Smooth muscle cell (in vitro differentiated cells): ENCODE results near the gene C3orf33. TPM values are rescaled to one million over a fixed set of nuclear protein-coding genes. Genes with fewer than 3 reads are reported as not detected.

Source experiments
- DNase-seq: peaks from one replicate; lab custom pipeline; 2025; ENCODE audit not compliant: unreplicated experiment; lab: John Stamatoyannopoulos, UW
- H2AFZ ChIP-seq: fragments of 200-600 bp; sonication (generic); 2 replicates; pipeline ENCODE4 v1.6.0; 2016; ENCODE audit warnings: antibody characterized with exemption, low read depth, mild to moderate bottlenecking
- H3F3A ChIP-seq: fragments of 200-600 bp; sonication (generic); 2 replicates; pipeline ENCODE4 v1.6.0; 2017; ENCODE audit warnings: antibody characterized with exemption, low read depth
- H3K27ac ChIP-seq: fragments of 200-600 bp; sonication (generic); 2 replicates; pipeline ENCODE4 v1.5.1; 2016; ENCODE audit warnings: low read depth, mild to moderate bottlenecking
- H3K27me3 ChIP-seq: fragments of 200-600 bp; sonication (generic); 2 replicates; pipeline ENCODE4 v1.6.1; 2016; ENCODE audit warnings: low read depth, mild to moderate bottlenecking
- H3K36me3 ChIP-seq: fragments of 200-600 bp; sonication (generic); 2 replicates; pipeline ENCODE4 v1.5.1; 2016; ENCODE audit warnings: low read depth
- H3K4me1 ChIP-seq: fragments of 200-600 bp; sonication (generic); 2 replicates; pipeline ENCODE4 v1.5.1; 2016; ENCODE audit warnings: low read depth
- H3K4me2 ChIP-seq: fragments of 200-600 bp; sonication (generic); 2 replicates; pipeline ENCODE4 v1.6.0; 2016; ENCODE audit warnings: mild to moderate bottlenecking
- H3K4me3 ChIP-seq: fragments of 200-600 bp; sonication (generic); 2 replicates; pipeline ENCODE4 v1.5.1; 2016; ENCODE audit warnings: mild to moderate bottlenecking
- H3K79me2 ChIP-seq: fragments of 200-600 bp; sonication (generic); 2 replicates; pipeline ENCODE4 v1.6.0; 2016; ENCODE audit warnings: low read depth, mild to moderate bottlenecking
- H3K9ac ChIP-seq: fragments of 200-600 bp; sonication (generic); 2 replicates; pipeline ENCODE4 v1.6.0; 2016; ENCODE audit warnings: low read depth
- H3K9me3 ChIP-seq: fragments of 200-600 bp; sonication (generic); replicated peaks from 2 replicates; pipeline ENCODE4 v1.5.1; 2016; ENCODE audit warnings: low read depth
- H4K20me1 ChIP-seq: fragments of 200-600 bp; sonication (generic); 2 replicates; pipeline ENCODE4 v1.6.0; 2016; ENCODE audit warnings: low read depth
- CTCF ChIP-seq: fragments of 200-600 bp; sonication (generic); IDR thresholded peaks from 2 replicates; pipeline ENCODE4 v1.5.1; 2017; ENCODE audit warnings: borderline replicate concordance, mild to moderate bottlenecking, antibody characterized with exemption; ENCODE audit not compliant: insufficient read depth, poor library complexity, severe bottlenecking
- WGBS: methylation state at CpG from one replicate; pipeline ENCODE4 v1.1.7; 2016; ENCODE audit warnings: low lambda C conversion rate; 5-methylcytosine and 5-hydroxymethylcytosine counted together
- polyA plus RNA-seq: library from polyadenylated mRNA; unstranded; fragments of >200 nt; fragmentation: Nextera tagmentation; extraction: Ambion mirVana; gene quantifications from 2 replicates; pipeline ENCODE4 v1.2.1, GENCODE V29; 2016
- total RNA-seq: library from RNA; depleted of rRNA; stranded (reverse); fragments of >200 nt; gene quantifications from 2 replicates; pipeline ENCODE4 v1.2.3, GENCODE V29; 2014

C3orf33 gene
- total and polyA plus RNA-seq, 2 experiments from 2014 or later: 3.4 to 4.3 TPM

GRCh38 chr3:155727836-155728235 lies 78.2 kb downstream of the C3orf33 start:
- Histone ChIP-seq H2AFZ (no peak overlapping the region), H3F3A (no peaks in the 10 kb centered on the region), H3K4me1 (no peaks in the 10 kb centered on the region), H3K27ac (no peak overlapping the region), H3K79me2 (no peaks in the 10 kb centered on the region), H3K9me3 (no peaks in the 10 kb centered on the region), H3K27me3 (no peaks in the 10 kb centered on the region), H3K4me3 (no peak overlapping the region), H3K9ac (no peak overlapping the region), H3K4me2 (no peak overlapping the region), H4K20me1 (no peaks in the 10 kb centered on the region), H3K36me3 (no peaks in the 10 kb centered on the region)
- DNase-seq: no peak
- no peak for TF ChIP-seq CTCF
- 90% methylated on average over 3 of the region's 3 CpGs for WGBS

- no peak for TF ChIP-seq CTCF
- Histone ChIP-seq H3K4me3 (no peak overlapping the region), H3K9ac (no peak overlapping the region), H3K79me2 (no peaks in the 10 kb centered on the region), H3F3A (no peaks in the 10 kb centered on the region), H4K20me1 (no peaks in the 10 kb centered on the region), H3K27me3 (peaks cover 14% of the 10 kb centered on the region), H3K4me2 (no peak overlapping the region), H2AFZ (no peak overlapping the region), H3K27ac (no peak overlapping the region), H3K36me3 (no peaks in the 10 kb centered on the region), H3K4me1 (peaks cover 16% of the 10 kb centered on the region), H3K9me3 (no peaks in the 10 kb centered on the region)
- 78% methylated on average over 5 of the region's 5 CpGs for WGBS
- no peak for DNase-seq
Observed at GRCh38 chr3:155714295-155714718, 91.8 kb downstream of the C3orf33 start.

Other genes with a start within 250 kb of the C3orf33 start
- gene PLCH1, start 61.2 kb downstream of the C3orf33 start, total RNA-seq: 0.27 and 0.36 TPM in 2 replicates
- 0.13 TPM in 1 of 2 replicates, not detected in the other for gene PLCH1, start 61.2 kb downstream of the C3orf33 start, polyA plus RNA-seq
- gene SLC33A1, start 48.1 kb upstream of the C3orf33 start, total RNA-seq: 34.9 and 44.3 TPM in 2 replicates
- gene SLC33A1, start 48.1 kb upstream of the C3orf33 start, polyA plus RNA-seq: 16.4 and 17.5 TPM in 2 replicates
- gene GMPS, start 64.4 kb upstream of the C3orf33 start, total RNA-seq: 52.1 and 72.9 TPM in 2 replicates
- 57.3 and 64.5 TPM in 2 replicates for gene GMPS, start 64.4 kb upstream of the C3orf33 start, polyA plus RNA-seq